ENCODE results near the gene NOTCH4.

NOTCH4 gene

GRCh38 chr6:32239462-32239861 is 15.6 kb upstream of the NOTCH4 start:
- no peak for TF ChIP-seq CTCF (conservative IDR thresholded peaks at IDR 0.05; ENCODE audit: low read length)
- H3K4me3 ChIP-seq (ENCODE audit: low read length): no peak overlapping the region
- DNase-seq (ENCODE audit: low read depth): no peak

GRCh38 chr6:32234934-32235333 is 11.1 kb upstream of the NOTCH4 start:
- H3K4me3 ChIP-seq (ENCODE audit: low read length): no peak overlapping the region
- no peak for DNase-seq (ENCODE audit: low read depth)
- TF ChIP-seq CTCF (conservative IDR thresholded peaks at IDR 0.05; ENCODE audit: low read length): no peak

GRCh38 chr6:32226434-32226833 is 2.6 kb upstream of the NOTCH4 start:
- no peak overlapping the region for H3K4me3 ChIP-seq (ENCODE audit: low read length)
- DNase-seq (ENCODE audit: low read depth): no peak
- no peak for TF ChIP-seq CTCF (conservative IDR thresholded peaks at IDR 0.05; ENCODE audit: low read length)

- no peak overlapping the region for H3K4me3 ChIP-seq (ENCODE audit: low read length)
- TF ChIP-seq CTCF (conservative IDR thresholded peaks at IDR 0.05; ENCODE audit: low read length): no peak
- DNase-seq (ENCODE audit: low read depth): no peak
Observed at GRCh38 chr6:32224696-32225095, 829 bp upstream of the NOTCH4 start.

- no peak for DNase-seq (ENCODE audit: low read depth)
- no peak for TF ChIP-seq CTCF (conservative IDR thresholded peaks at IDR 0.05; ENCODE audit: low read length)
- H3K4me3 ChIP-seq (ENCODE audit: low read length): no peak overlapping the region
Observed at GRCh38 chr6:32222333-32223230, 1.3 kb downstream of the NOTCH4 start.

- H3K4me3 ChIP-seq (ENCODE audit: low read length): no peak overlapping the region
- no peak for TF ChIP-seq CTCF (conservative IDR thresholded peaks at IDR 0.05; ENCODE audit: low read length)
- DNase-seq (ENCODE audit: low read depth): no peak
Observed at GRCh38 chr6:32220021-32220420, 3.8 kb downstream of the NOTCH4 start.

GRCh38 chr6:32218167-32218566 is 5.7 kb downstream of the NOTCH4 start:
- H3K4me3 ChIP-seq (ENCODE audit: low read length): no peak overlapping the region
- DNase-seq (ENCODE audit: low read depth): no peak
- no peak for TF ChIP-seq CTCF (conservative IDR thresholded peaks at IDR 0.05; ENCODE audit: low read length)
